MCF 10A (cell line): ENCODE results near the gene FAM193B. TPM values are rescaled to one million over a fixed set of nuclear protein-coding genes. Genes with fewer than 3 reads are reported as not detected.

ENCODE experiments used
- BruUV-seq: library from RNA; stranded (reverse); fragments of 400-500 nt; replicated peaks from 2 replicates; lab custom pipeline; 2021; lab: Mats Ljungman, UMichigan
- CTCF ChIA-PET: fragments of 300-600 bp; sonication (Branson Sonifier 250); formaldehyde crosslinking; extraction: SDS; loops from one replicate; lab custom pipeline; 2021; ENCODE audit warnings: antibody characterized with exemption, inconsistent platforms; lab: Yijun Ruan, JAX
- POLR2A ChIA-PET: fragments of 300-600, 350-650 bp; sonication (Branson Sonifier 250); formaldehyde crosslinking; extraction: SDS; loops from one replicate; lab custom pipeline; 2020; ENCODE audit warnings: antibody characterized with exemption, inconsistent platforms; lab: Yijun Ruan, JAX
- DNase-seq: peaks from one replicate; pipeline ENCODE4 v3.0.0-alpha.2; 2018; ENCODE audit not compliant: unreplicated experiment
- H3K27ac Mint-ChIP-seq: one replicate; pipeline ENCODE4 v1.8.0; 2022; ENCODE audit warnings: mild to moderate bottlenecking, low read depth, mixed read lengths; ENCODE audit not compliant: unreplicated experiment
- H3K27me3 Mint-ChIP-seq: one replicate; pipeline ENCODE4 v1.8.0; 2022; ENCODE audit warnings: mixed read lengths; ENCODE audit not compliant: insufficient read depth, unreplicated experiment
- H3K36me3 Mint-ChIP-seq: one replicate; pipeline ENCODE4 v1.8.0; 2022; ENCODE audit warnings: mild to moderate bottlenecking, moderate library complexity, mixed read lengths; ENCODE audit not compliant: insufficient read depth, unreplicated experiment
- H3K4me1 Mint-ChIP-seq: one replicate; pipeline ENCODE4 v1.8.0; 2022; ENCODE audit warnings: mixed read lengths; ENCODE audit not compliant: insufficient read depth, unreplicated experiment
- H3K4me3 Mint-ChIP-seq: one replicate; pipeline ENCODE4 v1.8.0; 2022; ENCODE audit warnings: mild to moderate bottlenecking, moderate library complexity, mixed read lengths; ENCODE audit not compliant: unreplicated experiment
- H3K9me3 Mint-ChIP-seq: one replicate; pipeline ENCODE4 v1.8.0; 2022; ENCODE audit warnings: mixed read lengths; ENCODE audit not compliant: unreplicated experiment
- CTCF ChIP-seq: fragments of 200-600 bp; IDR thresholded peaks from one replicate; pipeline ENCODE4 v1.8.0; 2022; ENCODE audit warnings: antibody characterized with exemption, mild to moderate bottlenecking; ENCODE audit not compliant: unreplicated experiment
- intact Hi-C: fragments of 100-400 bp; cut with micrococcal nuclease; formaldehyde crosslinking; loops from 2 replicates; pipeline ENCODE4 v1.14.1; 2022
- total RNA-seq: library from RNA; stranded (reverse); gene quantifications from 2 replicates; pipeline ENCODE4 v1.2.3, GENCODE V29; 2022

Gene FAM193B
- total RNA-seq, 1 experiment from 2014 or later = 80.4 TPM

- CTCF ChIA-PET = interaction anchor here (0.6 to 8.6 kb wide), 14 partner anchors 10 to 385 kb away, joined by 3 to 83 read pairs (median 4); partner anchors contain the start of gene DDX41
- DNase-seq = peak; percentile 95
- no peaks in the 10 kb centered on the region for H3K27me3 Mint-ChIP-seq
- H3K9me3 Mint-ChIP-seq = no peaks in the 10 kb centered on the region
- peaks cover 51% of the 10 kb centered on the region for H3K4me1 Mint-ChIP-seq
- no peak for TF ChIP-seq CTCF
- intact Hi-C loops = loop anchor here (1.0 to 2.0 kb wide), 4 partner anchors 18 to 107 kb away; no protein-coding TSS in a partner anchor
- peak overlapping the region; percentile 55 for H3K27ac Mint-ChIP-seq
- BruUV-seq = no TSS peak
- peaks cover 4% of the 10 kb centered on the region for H3K36me3 Mint-ChIP-seq
- POLR2A ChIA-PET = interaction anchor here (0.6 to 3.9 kb wide), 27 partner anchors 11 to 195 kb away, joined by 3 to 24 read pairs (median 5); partner anchors contain the start of genes B4GALT7, DDX41, GRK6 and RAB24
- peak overlapping the region; percentile 74 for H3K4me3 Mint-ChIP-seq
Measured at GRCh38 chr5:177496727-177497291, 57.6 kb downstream of the FAM193B start.

GRCh38 chr5:177496070-177496726 is 58.2 kb downstream of the FAM193B start:
- no peaks in the 10 kb centered on the region for H3K27me3 Mint-ChIP-seq
- TF ChIP-seq CTCF = peak; percentile 59

GRCh38 chr5:177495243-177496060 is 58.9 kb downstream of the FAM193B start:
- peaks cover 50% of the 10 kb centered on the region for H3K4me1 Mint-ChIP-seq
- TF ChIP-seq CTCF = no peak
- no peaks in the 10 kb centered on the region for H3K27me3 Mint-ChIP-seq
- no peak for DNase-seq
- ChIA-PET CTCF (interaction anchor here (0.9 to 8.6 kb wide), 11 partner anchors 10 to 126 kb away, joined by 3 to 65 read pairs (median 9); no protein-coding TSS in a partner anchor), POLR2A (interaction anchor here (0.5 to 3.9 kb wide), 13 partner anchors 16 to 194 kb away, joined by 3 to 24 read pairs (median 5); partner anchors contain the start of gene GRK6)
- H3K9me3 Mint-ChIP-seq = no peaks in the 10 kb centered on the region
- peak overlapping the region; percentile 74 for H3K4me3 Mint-ChIP-seq
- BruUV-seq = no TSS peak
- peak overlapping the region; percentile 70 for H3K27ac Mint-ChIP-seq
- intact Hi-C loops = loop anchor here (2.0 kb wide), 2 partner anchors 17 to 51 kb away; no protein-coding TSS in a partner anchor
- H3K36me3 Mint-ChIP-seq = peaks cover 12% of the 10 kb centered on the region

More at GRCh38 chr5:177496070-177496726, 58.2 kb downstream of the FAM193B start:
- no peaks in the 10 kb centered on the region for H3K9me3 Mint-ChIP-seq
- DNase-seq = peak; percentile 77
- POLR2A ChIA-PET = interaction anchor here (0.5 to 3.9 kb wide), 16 partner anchors 10 to 194 kb away, joined by 3 to 24 read pairs (median 5); partner anchors contain the start of gene GRK6
- CTCF ChIA-PET = interaction anchor here (0.6 to 8.6 kb wide), 14 partner anchors 11 to 321 kb away, joined by 3 to 65 read pairs (median 6); no protein-coding TSS in a partner anchor
- H3K4me3 Mint-ChIP-seq = peak overlapping the region; percentile 74
- H3K27ac Mint-ChIP-seq = peak overlapping the region; percentile 55
- H3K4me1 Mint-ChIP-seq = peaks cover 53% of the 10 kb centered on the region
- BruUV-seq = no TSS peak
- H3K36me3 Mint-ChIP-seq = peaks cover 6% of the 10 kb centered on the region
- intact Hi-C loops = loop anchor here (2.0 kb wide), 2 partner anchors 17 to 51 kb away; no protein-coding TSS in a partner anchor
